DND-41 (cell line): ENCODE data around the gene ERC2.

ENCODE experiments used
- ATAC-seq: fragments of 200-7000 bp; cut with Tn5 transposase; 3 replicates; pipeline ENCODE4 v1.9.1; 2021; ENCODE audit warnings: low read depth; ENCODE audit not compliant: insufficient read depth
- DNase-seq: peaks from one replicate; pipeline ENCODE4 v3.0.0-alpha.2; 2020
- H2AFZ ChIP-seq: 2 replicates; pipeline ENCODE4 v1.6.0; 2012; ENCODE audit warnings: low read depth, low read length
- H3K27ac ChIP-seq: 2 replicates; pipeline ENCODE4 v1.5.1; 2012; ENCODE audit warnings: low read length, inconsistent platforms
- H3K27me3 ChIP-seq: fragments of 200-600 bp; sonication (generic); 2 replicates; pipeline ENCODE4 v1.6.0; 2012; ENCODE audit warnings: low read length, mild to moderate bottlenecking, inconsistent platforms; ENCODE audit not compliant: insufficient read depth, poor library complexity
- H3K36me3 ChIP-seq: 2 replicates; pipeline ENCODE4 v1.5.1; 2012; ENCODE audit warnings: low read length, inconsistent platforms; ENCODE audit not compliant: insufficient read depth
- H3K4me1 ChIP-seq: 2 replicates; pipeline ENCODE4 v1.5.1; 2012; ENCODE audit warnings: mild to moderate bottlenecking, low read length; ENCODE audit not compliant: insufficient read depth
- H3K4me2 ChIP-seq: 2 replicates; pipeline ENCODE4 v1.6.0; 2012; ENCODE audit warnings: mild to moderate bottlenecking, moderate library complexity, low read length, inconsistent platforms; ENCODE audit not compliant: insufficient read depth
- H3K4me3 ChIP-seq, 2 experiments: fragments of 200-600 bp in 1 of 2; shearing (Covaris generic) in 1 of 2; 2 replicates each; pipeline ENCODE4 v1.5.1; 2012 to 2016; ENCODE audit warnings: inconsistent platforms in 2 of 2, low read length in 2 of 2, mild to moderate bottlenecking in 2 of 2, low read depth in 1 of 2, moderate library complexity in 1 of 2
- H3K79me2 ChIP-seq: 2 replicates; pipeline ENCODE4 v1.6.0; 2012; ENCODE audit warnings: low read length, inconsistent platforms; ENCODE audit not compliant: insufficient read depth
- H3K9ac ChIP-seq: 2 replicates; pipeline ENCODE4 v1.6.0; 2012; ENCODE audit warnings: low read depth, mild to moderate bottlenecking, inconsistent platforms, low read length, moderate library complexity
- H3K9me3 ChIP-seq: 2 replicates; pipeline ENCODE4 v1.5.1; 2012; ENCODE audit warnings: low read length, moderate library complexity, mild to moderate bottlenecking, inconsistent platforms; ENCODE audit not compliant: insufficient read depth, severe bottlenecking
- H4K20me1 ChIP-seq: 2 replicates; pipeline ENCODE4 v1.6.0; 2012; ENCODE audit warnings: low read length; ENCODE audit not compliant: insufficient read depth
- CTCF ChIP-seq: IDR thresholded peaks from 2 replicates; pipeline ENCODE4 v1.5.1; 2012; ENCODE audit warnings: borderline replicate concordance, low read length, moderate library complexity, mild to moderate bottlenecking; ENCODE audit not compliant: poor library complexity, severe bottlenecking; ENCODE audit errors: extremely low read depth
- EZH2 ChIP-seq: IDR thresholded peaks from 3 replicates; pipeline ENCODE4 v1.6.1; 2012; ENCODE audit warnings: borderline replicate concordance, low read depth, mild to moderate bottlenecking, moderate library complexity, low read length, inconsistent platforms; ENCODE audit not compliant: severe bottlenecking

Gene ERC2

DNA sequence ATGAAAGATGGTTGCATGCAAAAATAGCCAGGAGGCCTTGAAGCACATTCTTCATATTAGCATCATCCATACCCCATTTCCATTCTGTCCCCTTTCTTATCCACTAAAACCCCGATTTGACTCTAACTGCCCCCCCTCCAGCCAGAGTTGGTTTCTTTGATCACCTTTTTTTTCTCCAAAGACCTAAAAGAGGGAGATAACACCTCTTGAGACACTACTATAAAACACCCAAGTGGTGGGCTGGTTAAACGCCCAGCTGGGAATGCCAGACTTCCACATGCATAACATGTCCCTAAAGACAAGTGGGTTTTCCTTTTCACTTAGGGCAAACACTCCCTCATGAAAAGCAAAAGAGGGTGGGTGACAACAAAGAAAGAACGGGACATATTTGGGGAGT, 847.2 kb downstream of the ERC2 start:
- H3K79me2 ChIP-seq, result no peaks in the 10 kb centered on the region
- H3K27me3 ChIP-seq, result no peaks in the 10 kb centered on the region
- no peak for ATAC-seq
- H3K9me3 ChIP-seq, result no peaks in the 10 kb centered on the region
- H3K4me1 ChIP-seq, result no peaks in the 10 kb centered on the region
- H3K27ac ChIP-seq, result no peak overlapping the region
- no peak overlapping the region for H3K4me3 ChIP-seq
- TF ChIP-seq EZH2, result no peak
- TF ChIP-seq CTCF, result no peak
- H3K36me3 ChIP-seq, result no peaks in the 10 kb centered on the region
- H3K4me2 ChIP-seq, result no peak overlapping the region
- no peak overlapping the region for H3K9ac ChIP-seq
- no peak overlapping the region for H2AFZ ChIP-seq
- no peaks in the 10 kb centered on the region for H4K20me1 ChIP-seq
- DNase-seq, result no peak

DNA sequence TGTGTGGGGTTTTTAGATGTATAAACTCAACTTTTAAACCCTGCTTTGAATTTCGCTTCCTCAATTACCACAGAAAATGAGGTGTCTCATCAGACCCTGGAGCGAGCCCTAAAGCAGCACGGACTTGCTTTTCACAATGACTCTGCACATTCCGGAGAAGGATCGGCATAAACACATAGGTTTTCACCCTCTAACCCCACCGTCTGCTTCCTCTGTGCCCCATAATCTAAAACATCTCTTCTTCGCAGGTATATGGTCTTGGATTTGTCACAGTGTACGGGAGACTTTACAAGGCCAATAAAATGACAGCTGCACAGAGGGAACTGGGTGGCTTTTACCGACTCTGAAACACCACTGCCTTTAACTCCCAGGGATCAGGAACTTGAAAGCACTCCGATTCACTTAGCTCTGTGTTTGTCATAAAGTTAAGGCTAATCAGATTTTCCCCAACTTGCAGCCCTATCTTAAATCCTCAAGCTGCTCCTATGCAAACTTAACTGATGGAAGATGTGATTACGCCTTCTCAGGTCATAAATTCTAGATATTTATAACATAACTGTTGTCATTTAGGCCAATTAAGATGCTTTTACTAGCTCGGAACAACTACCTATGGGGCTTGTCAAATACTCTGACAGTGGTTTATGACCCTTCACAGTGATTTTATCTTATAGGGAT, 847.8 kb downstream of the ERC2 start:
- Histone ChIP-seq H2AFZ (no peak overlapping the region), H3K4me3 (no peak overlapping the region), H3K9ac (no peak overlapping the region), H3K9me3 (no peaks in the 10 kb centered on the region), H3K27me3 (no peaks in the 10 kb centered on the region), H4K20me1 (no peaks in the 10 kb centered on the region), H3K4me2 (no peak overlapping the region), H3K36me3 (no peaks in the 10 kb centered on the region), H3K79me2 (no peaks in the 10 kb centered on the region), H3K4me1 (no peaks in the 10 kb centered on the region), H3K27ac (no peak overlapping the region)
- no peak for DNase-seq
- ATAC-seq, result no peak
- TF ChIP-seq CTCF (no peak), EZH2 (no peak)

- no peak overlapping the region for H3K4me3 ChIP-seq
- no peak overlapping the region for H3K27ac ChIP-seq
- no peak overlapping the region for H2AFZ ChIP-seq
- no peaks in the 10 kb centered on the region for H3K9me3 ChIP-seq
- no peak overlapping the region for H3K4me2 ChIP-seq
- DNase-seq, result no peak
- no peak for TF ChIP-seq EZH2
- no peak for TF ChIP-seq CTCF
- ATAC-seq, result no peak
- H3K36me3 ChIP-seq, result no peaks in the 10 kb centered on the region
- no peaks in the 10 kb centered on the region for H4K20me1 ChIP-seq
- H3K79me2 ChIP-seq, result no peaks in the 10 kb centered on the region
- H3K9ac ChIP-seq, result no peak overlapping the region
- no peaks in the 10 kb centered on the region for H3K4me1 ChIP-seq
- no peaks in the 10 kb centered on the region for H3K27me3 ChIP-seq
Observed at GRCh38 chr3:55619046-55619808, 849.0 kb downstream of the ERC2 start.
